Stimulated activated effector memory CD8-positive, alpha-beta T cell treated with anti-CD3 and anti-CD28 coated beads, Interleukin-12 subunit alpha, Interleukin-12 subunit beta, amount 100 ng/mL, for 72 hours (primary cell): ENCODE measurements around the gene LBH.
A peak's percentile ranks its signal among the peaks of the same experiment; 100 is the strongest.

ENCODE experiments used
- ATAC-seq: fragments of 150-1000 bp; cut with Tn5 transposase; 2 replicates; pipeline ENCODE4 v1.10.0; 2021
- DNase-seq, 2 donors: peaks; one replicate each; pipeline ENCODE4 v3.0.0; 2021 to 2022; ENCODE audit warnings: low spot score in 2 of 2
- H3K27ac Mint-ChIP-seq: one replicate; pipeline ENCODE4 v1.8.0; 2022; ENCODE audit warnings: mild to moderate bottlenecking, mixed read lengths
- H3K36me3 Mint-ChIP-seq: one replicate; pipeline ENCODE4 v1.8.0; 2022; ENCODE audit warnings: mild to moderate bottlenecking, mixed read lengths
- H3K4me1 Mint-ChIP-seq: one replicate; pipeline ENCODE4 v1.8.0; 2022; ENCODE audit warnings: mixed read lengths
- H3K4me3 Mint-ChIP-seq: one replicate; pipeline ENCODE4 v1.8.0; 2022; ENCODE audit warnings: mild to moderate bottlenecking, mixed read lengths
- H3K9me3 Mint-ChIP-seq: one replicate; pipeline ENCODE4 v1.8.0; 2022; ENCODE audit warnings: mixed read lengths

Gene LBH

GRCh38 chr2:30237239-30237965 is 6.1 kb downstream of the LBH start:
- ATAC-seq = peak; percentile 41
- peaks cover 83% of the 10 kb centered on the region for H3K4me1 Mint-ChIP-seq
- no peaks in the 10 kb centered on the region for H3K9me3 Mint-ChIP-seq
- H3K4me3 Mint-ChIP-seq = peak overlapping the region; percentile 76
- peak overlapping the region; percentile 79 for H3K27ac Mint-ChIP-seq
- no peak for DNase-seq
- peaks cover 100% of the 10 kb centered on the region for H3K36me3 Mint-ChIP-seq

- ATAC-seq (no peak), DNase-seq (no peak)
- Mint-ChIP-seq H3K4me3 (peak overlapping the region; percentile 76), H3K36me3 (peaks cover 100% of the 10 kb centered on the region), H3K27ac (peak overlapping the region; percentile 79), H3K9me3 (no peaks in the 10 kb centered on the region), H3K4me1 (peaks cover 86% of the 10 kb centered on the region)
Observed at GRCh38 chr2:30237966-30238800, 6.8 kb downstream of the LBH start.

- peaks cover 100% of the 10 kb centered on the region for H3K36me3 Mint-ChIP-seq
- peaks cover 86% of the 10 kb centered on the region for H3K4me1 Mint-ChIP-seq
- DNase-seq (peak; percentile 67 to 87), ATAC-seq (peak; percentile 45)
- peak overlapping the region; percentile 79 for H3K27ac Mint-ChIP-seq
- H3K9me3 Mint-ChIP-seq = no peaks in the 10 kb centered on the region
- peak overlapping the region; percentile 76 for H3K4me3 Mint-ChIP-seq
Observed at GRCh38 chr2:30239308-30239985, 8.1 kb downstream of the LBH start.

- H3K4me3 Mint-ChIP-seq = peak overlapping the region; percentile 76
- ATAC-seq (no peak), DNase-seq (no peak)
- peak overlapping the region; percentile 79 for H3K27ac Mint-ChIP-seq
- peaks cover 100% of the 10 kb centered on the region for H3K36me3 Mint-ChIP-seq
- H3K4me1 Mint-ChIP-seq = peaks cover 81% of the 10 kb centered on the region
- no peaks in the 10 kb centered on the region for H3K9me3 Mint-ChIP-seq
Observed at GRCh38 chr2:30239986-30240752, 8.8 kb downstream of the LBH start.

DNA sequence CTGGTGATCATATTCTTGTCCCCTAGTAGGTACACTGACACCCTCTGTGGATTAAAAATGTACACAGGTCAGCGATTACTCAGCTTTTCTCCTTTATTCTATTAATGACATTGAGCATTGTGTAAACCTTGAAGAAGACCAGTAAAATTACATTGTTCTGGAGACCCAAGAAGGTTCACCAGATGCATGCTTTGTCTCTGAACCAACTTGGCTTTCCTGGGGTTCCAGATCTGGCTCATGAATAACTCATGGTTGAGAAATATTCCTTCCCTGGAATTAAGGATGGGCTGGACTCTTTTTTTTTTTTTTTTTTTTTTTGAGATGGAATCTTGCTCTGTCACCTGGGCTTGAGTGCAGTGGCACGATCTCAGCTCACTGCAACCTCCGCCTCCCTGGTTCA is 11.9 kb downstream of the LBH start:
- peaks cover 100% of the 10 kb centered on the region for H3K36me3 Mint-ChIP-seq
- ATAC-seq (no peak), DNase-seq (no peak)
- H3K9me3 Mint-ChIP-seq = no peaks in the 10 kb centered on the region
- H3K4me3 Mint-ChIP-seq = peak overlapping the region; percentile 37
- H3K4me1 Mint-ChIP-seq = peaks cover 75% of the 10 kb centered on the region
- peak overlapping the region; percentile 80 for H3K27ac Mint-ChIP-seq

GRCh38 chr2:30245364-30245763 is 14.0 kb downstream of the LBH start:
- no peak overlapping the region for H3K4me3 Mint-ChIP-seq
- no peak for ATAC-seq
- no peaks in the 10 kb centered on the region for H3K9me3 Mint-ChIP-seq
- DNase-seq = no peak
- no peak overlapping the region for H3K27ac Mint-ChIP-seq
- H3K36me3 Mint-ChIP-seq = peaks cover 99% of the 10 kb centered on the region
- peaks cover 75% of the 10 kb centered on the region for H3K4me1 Mint-ChIP-seq

DNA sequence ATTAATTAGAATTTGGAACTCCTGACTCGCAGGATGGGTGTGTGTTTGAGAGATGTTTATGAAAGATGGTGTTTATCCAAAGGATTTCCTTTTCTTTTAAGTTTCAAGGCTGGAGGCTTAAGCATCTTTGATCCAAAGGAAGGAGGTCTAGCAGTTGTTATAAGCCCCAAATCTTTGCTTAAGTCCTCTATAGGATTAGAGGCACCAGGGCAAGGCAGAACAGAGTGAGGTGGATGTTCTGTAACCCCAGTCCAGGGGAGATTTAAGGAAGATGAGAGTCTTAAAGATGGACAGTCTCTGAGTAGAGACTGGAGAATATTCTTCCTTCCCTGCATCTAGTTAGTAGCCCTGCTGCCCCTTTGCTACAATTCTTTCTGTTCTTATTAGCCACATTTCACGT is 17.5 kb downstream of the LBH start:
- Mint-ChIP-seq H3K4me1 (peaks cover 85% of the 10 kb centered on the region), H3K36me3 (peaks cover 99% of the 10 kb centered on the region), H3K9me3 (no peaks in the 10 kb centered on the region)

DNA sequence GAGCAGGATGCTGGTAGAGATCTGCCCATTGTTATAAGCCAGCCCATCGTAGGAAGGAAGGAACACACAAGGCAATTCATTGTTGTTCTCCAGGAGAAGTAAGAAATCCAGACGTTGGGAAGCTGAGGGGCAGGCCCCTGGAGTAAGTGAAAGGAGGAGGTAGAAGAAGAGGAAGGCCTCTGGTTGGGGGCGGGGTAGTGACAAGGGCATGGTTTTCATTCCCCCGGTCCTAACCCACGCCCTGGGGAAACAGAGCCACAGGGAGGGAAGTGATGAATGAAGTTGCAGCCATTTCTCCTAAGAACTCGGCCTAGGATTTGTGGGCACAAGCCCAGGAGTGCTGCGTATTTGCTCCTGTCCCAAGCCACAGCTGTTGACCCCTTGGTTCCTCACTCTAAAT is 18.0 kb downstream of the LBH start:
- Mint-ChIP-seq H3K4me3 (no peak overlapping the region), H3K9me3 (no peaks in the 10 kb centered on the region), H3K4me1 (peaks cover 85% of the 10 kb centered on the region), H3K36me3 (peaks cover 94% of the 10 kb centered on the region), H3K27ac (peak overlapping the region; percentile 88)
- DNase-seq (no peak), ATAC-seq (no peak)

More for the DNA sequence above, 17.5 kb downstream of the LBH start:
- Mint-ChIP-seq H3K4me3 (no peak overlapping the region), H3K27ac (peak overlapping the region; percentile 88)
- ATAC-seq (no peak), DNase-seq (no peak)

- H3K4me3 Mint-ChIP-seq = peak overlapping the region; percentile 30
- H3K27ac Mint-ChIP-seq = peak overlapping the region; percentile 88
Observed at GRCh38 chr2:30250421-30250820, 19.1 kb downstream of the LBH start.

GRCh38 chr2:30252723-30253701 is 21.7 kb downstream of the LBH start:
- Mint-ChIP-seq H3K4me3 (peak overlapping the region; percentile 47), H3K9me3 (no peaks in the 10 kb centered on the region), H3K36me3 (peaks cover 92% of the 10 kb centered on the region), H3K27ac (peak overlapping the region; percentile 96), H3K4me1 (peaks cover 95% of the 10 kb centered on the region)
- DNase-seq (peak; percentile 42 to 82), ATAC-seq (peak; percentile 95)

More at GRCh38 chr2:30250421-30250820, 19.1 kb downstream of the LBH start:
- no peak for DNase-seq
- no peaks in the 10 kb centered on the region for H3K9me3 Mint-ChIP-seq
- peaks cover 92% of the 10 kb centered on the region for H3K4me1 Mint-ChIP-seq
- peaks cover 92% of the 10 kb centered on the region for H3K36me3 Mint-ChIP-seq
- no peak for ATAC-seq

GRCh38 chr2:30253873-30254684 is 22.7 kb downstream of the LBH start:
- peak overlapping the region; percentile 96 for H3K27ac Mint-ChIP-seq
- peak overlapping the region; percentile 47 for H3K4me3 Mint-ChIP-seq
- no peak for DNase-seq
- H3K9me3 Mint-ChIP-seq = no peaks in the 10 kb centered on the region
- no peak for ATAC-seq
- H3K36me3 Mint-ChIP-seq = peaks cover 93% of the 10 kb centered on the region
- peaks cover 95% of the 10 kb centered on the region for H3K4me1 Mint-ChIP-seq

DNA sequence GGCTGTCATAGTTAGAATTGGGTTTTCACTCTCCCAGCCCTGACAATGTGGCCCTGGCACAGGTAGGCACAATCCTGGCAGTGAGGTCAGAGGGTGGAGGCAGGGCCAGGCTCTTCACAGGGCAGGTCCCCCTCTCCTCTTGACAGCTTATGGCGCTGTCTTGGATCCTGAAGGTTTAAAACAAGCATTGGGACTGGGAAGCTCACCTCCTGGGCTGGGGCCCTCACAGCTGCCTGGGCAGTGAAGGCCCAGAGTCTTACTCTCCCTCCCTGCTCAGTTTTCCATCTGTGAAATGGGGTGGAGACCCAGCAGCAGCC is 23.3 kb downstream of the LBH start:
- ATAC-seq (no peak), DNase-seq (no peak)
- Mint-ChIP-seq H3K27ac (peak overlapping the region; percentile 96), H3K36me3 (peaks cover 93% of the 10 kb centered on the region), H3K9me3 (no peaks in the 10 kb centered on the region), H3K4me1 (peaks cover 95% of the 10 kb centered on the region), H3K4me3 (peak overlapping the region; percentile 38)

- H3K27ac Mint-ChIP-seq = peak overlapping the region; percentile 96
- H3K4me3 Mint-ChIP-seq = peak overlapping the region; percentile 38
- no peaks in the 10 kb centered on the region for H3K9me3 Mint-ChIP-seq
Observed at GRCh38 chr2:30255026-30255425, 23.7 kb downstream of the LBH start.

More at GRCh38 chr2:30255026-30255425, 23.7 kb downstream of the LBH start:
- Mint-ChIP-seq H3K36me3 (peaks cover 93% of the 10 kb centered on the region), H3K4me1 (peaks cover 95% of the 10 kb centered on the region)
- DNase-seq (no peak), ATAC-seq (no peak)
